ENCODE measurements around the gene FLOT2. TPM values are rescaled to one million over a fixed set of nuclear protein-coding genes. Genes with fewer than 3 reads are reported as not detected.
A peak's percentile ranks its signal among the peaks of the same experiment; 100 is the strongest.

FLOT2 gene
- total RNA-seq, 4 donors from 2014 or later, result 60.2 to 94.8 (median 86.0) TPM

GRCh38 chr17:28892024-28892423 is 5.5 kb downstream of the FLOT2 start:
- Histone ChIP-seq H3K9me3 (no peaks in the 10 kb centered on the region), H3K27me3 (no peaks in the 10 kb centered on the region), H3K4me3 (no peak overlapping the region), H3K27ac (replicated peaks in 1 of 4) (peak overlapping the region in 1 of 4 donors; percentile 16), H3K36me3 (peaks cover 0 to 32% (median 11%) of the 10 kb centered on the region in 4 donors), H3K4me1 (peaks cover 41 to 69% (median 63%) of the 10 kb centered on the region in 4 donors)
- DNase-seq (ENCODE audit: extremely low spot score), result no peak
- WGBS, result 98% methylated on average over 4 of the region's 4 CpGs
- no peak for TF ChIP-seq POLR2AphosphoS5 (IDR thresholded peaks at IDR 0.05)
- no peak for TF ChIP-seq CTCF (IDR thresholded peaks at IDR 0.05)
- no peak for TF ChIP-seq EP300 (IDR thresholded peaks at IDR 0.05)
- TF ChIP-seq POLR2A (IDR thresholded peaks at IDR 0.05; ENCODE audit: low read depth), result no peak
- intact Hi-C loops (cut with DNase I), result loop anchor here (10.0 kb wide), 1 partner anchor 53 kb away; no protein-coding TSS in a partner anchor

GRCh38 chr17:28891201-28891600 is 6.3 kb downstream of the FLOT2 start:
- no peaks in the 10 kb centered on the region for H3K9me3 ChIP-seq
- TF ChIP-seq CTCF (IDR thresholded peaks at IDR 0.05) (no peak), EP300 (IDR thresholded peaks at IDR 0.05) (no peak), POLR2AphosphoS5 (IDR thresholded peaks at IDR 0.05) (no peak), POLR2A (IDR thresholded peaks at IDR 0.05; ENCODE audit: low read depth) (no peak)
- intact Hi-C loops (cut with DNase I), result loop anchor here (10.0 kb wide), 1 partner anchor 54 kb away; no protein-coding TSS in a partner anchor
- peaks cover 0 to 41% (median 18%) of the 10 kb centered on the region in 4 donors for H3K36me3 ChIP-seq
- peaks cover 37 to 61% (median 56%) of the 10 kb centered on the region in 4 donors for H3K4me1 ChIP-seq
- H3K4me3 ChIP-seq, result no peak overlapping the region
- no peak for DNase-seq (ENCODE audit: extremely low spot score)
- 82% methylated on average over 1 of the region's 1 CpG for WGBS
- H3K27me3 ChIP-seq, result no peaks in the 10 kb centered on the region
- H3K27ac ChIP-seq (replicated peaks in 1 of 4), result peak overlapping the region in 1 of 4 donors; percentile 25

GRCh38 chr17:28889996-28890395 is 7.5 kb downstream of the FLOT2 start:
- DNase-seq (ENCODE audit: extremely low spot score), result no peak
- Histone ChIP-seq H3K9me3 (no peaks in the 10 kb centered on the region), H3K4me1 (peaks cover 31 to 50% (median 48%) of the 10 kb centered on the region in 4 donors), H3K27ac (replicated peaks in 1 of 4) (peak overlapping the region in 3 of 4 donors; percentile 5 to 34 (median 26)), H3K27me3 (no peaks in the 10 kb centered on the region), H3K4me3 (no peak overlapping the region), H3K36me3 (peaks cover 6 to 53% (median 30%) of the 10 kb centered on the region in 4 donors)
- WGBS, result 74% methylated on average over 5 of the region's 5 CpGs
- intact Hi-C loops (cut with DNase I), result loop anchor here (10.0 kb wide), 1 partner anchor 55 kb away; no protein-coding TSS in a partner anchor
- TF ChIP-seq EP300 (IDR thresholded peaks at IDR 0.05) (no peak), POLR2A (IDR thresholded peaks at IDR 0.05; ENCODE audit: low read depth) (no peak), CTCF (IDR thresholded peaks at IDR 0.05) (no peak), POLR2AphosphoS5 (IDR thresholded peaks at IDR 0.05) (no peak)

GRCh38 chr17:28888832-28889231 is 8.7 kb downstream of the FLOT2 start:
- WGBS, result 94% methylated on average over 4 of the region's 7 CpGs
- TF ChIP-seq CTCF (IDR thresholded peaks at IDR 0.05), result no peak
- TF ChIP-seq POLR2A (IDR thresholded peaks at IDR 0.05; ENCODE audit: low read depth), result no peak
- TF ChIP-seq EP300 (IDR thresholded peaks at IDR 0.05), result no peak

More at GRCh38 chr17:28888832-28889231, 8.7 kb downstream of the FLOT2 start:
- Histone ChIP-seq H3K4me3 (no peak overlapping the region), H3K4me1 (peaks cover 25 to 43% (median 41%) of the 10 kb centered on the region in 4 donors), H3K9me3 (no peaks in the 10 kb centered on the region), H3K27ac (replicated peaks in 1 of 4) (no peak overlapping the region), H3K36me3 (peaks cover 12 to 64% (median 41%) of the 10 kb centered on the region in 4 donors), H3K27me3 (no peaks in the 10 kb centered on the region)
- DNase-seq (ENCODE audit: extremely low spot score), result no peak
- intact Hi-C loops (cut with DNase I), result no loop called here
